HepG2 (cell line): Measurements from ENCODE around the gene WNT5B. TPM values are rescaled to one million over a fixed set of nuclear protein-coding genes. Genes with fewer than 3 reads are reported as not detected.

Experiments used
- ARID2 ChIP-seq: sonication (generic); formaldehyde crosslinking; IDR thresholded peaks from 2 replicates; pipeline ENCODE4 v1.8.1; 2022; ENCODE audit warnings: mild to moderate bottlenecking, missing genetic modification reagents, borderline replicate concordance
- ATRX ChIP-seq: sonication (generic); formaldehyde crosslinking; IDR thresholded peaks from 2 replicates; pipeline ENCODE4 v1.4.0; 2020; ENCODE audit warnings: missing genetic modification reagents, borderline replicate concordance
- CSRNP1 ChIP-seq: sonication (generic); formaldehyde crosslinking; IDR thresholded peaks from 2 replicates; pipeline ENCODE4 v1.8.1; 2023; ENCODE audit warnings: mild to moderate bottlenecking, missing genetic modification reagents
- FOXA3 ChIP-seq: IDR thresholded peaks from 2 replicates; pipeline ENCODE4 v1.6.1; 2016; ENCODE audit warnings: missing genetic modification reagents, missing compliant biosample characterization
- HCFC1 ChIP-seq: fragments of 150-350 bp; IDR thresholded peaks from 2 replicates; pipeline ENCODE4 v1.6.1; 2014; ENCODE audit warnings: low read depth, low read length
- JUND ChIP-seq: sonication (generic); formaldehyde crosslinking; IDR thresholded peaks from 2 replicates; pipeline ENCODE4 v1.8.0; 2022; ENCODE audit warnings: mild to moderate bottlenecking, missing genetic modification reagents
- KDM3A ChIP-seq: IDR thresholded peaks from 2 replicates; pipeline ENCODE4 v1.6.1; 2018; ENCODE audit warnings: low read depth, missing compliant biosample characterization
- KLF9 ChIP-seq: IDR thresholded peaks from 2 replicates; pipeline ENCODE4 v1.6.1; 2016; ENCODE audit warnings: low read depth
- NPAS2 ChIP-seq: sonication (generic); formaldehyde crosslinking; IDR thresholded peaks from 2 replicates; pipeline ENCODE4 v1.8.0; 2022; ENCODE audit warnings: mild to moderate bottlenecking, missing genetic modification reagents, borderline replicate concordance
- NR2F2 ChIP-seq: IDR thresholded peaks from 2 replicates; pipeline ENCODE4 v1.6.1; 2012; ENCODE audit warnings: low read depth, inconsistent platforms, borderline replicate concordance
- POGZ ChIP-seq: sonication (generic); formaldehyde crosslinking; IDR thresholded peaks from 2 replicates; pipeline ENCODE4 v1.4.0; 2020; ENCODE audit warnings: mild to moderate bottlenecking, missing genetic modification reagents
- POLR2G ChIP-seq: fragments of 200-400 bp; formaldehyde crosslinking; IDR thresholded peaks from 2 replicates; pipeline ENCODE4 v1.6.1; 2018; ENCODE audit warnings: mild to moderate bottlenecking, low read depth, low read length, moderate library complexity
- PRDM15 ChIP-seq: sonication (generic); formaldehyde crosslinking; IDR thresholded peaks from 2 replicates; pipeline ENCODE4 v1.4.0; 2020; ENCODE audit warnings: missing genetic modification reagents
- PRPF4 ChIP-seq: fragments of 200-400 bp; formaldehyde crosslinking; IDR thresholded peaks from 2 replicates; pipeline ENCODE4 v1.6.1; 2016; ENCODE audit warnings: low read length, low read depth; ENCODE audit not compliant: poor library complexity, severe bottlenecking
- REPIN1 ChIP-seq: sonication (generic); formaldehyde crosslinking; IDR thresholded peaks from 2 replicates; pipeline ENCODE4 v1.8.0; 2022; ENCODE audit warnings: missing genetic modification reagents, low read depth, mild to moderate bottlenecking, borderline replicate concordance
- RFX1 ChIP-seq: fragments of 450-650 bp; IDR thresholded peaks from 2 replicates; pipeline ENCODE4 v1.6.1; 2017
- TCF12 ChIP-seq, 2 experiments: fragments of 450-650 bp in 1 of 2; sonication (generic) in 1 of 2; formaldehyde crosslinking in 1 of 2; IDR thresholded peaks; 2 replicates each; pipeline versions ENCODE4 v1.6.1 to v1.8.0; 2017 to 2022; ENCODE audit warnings: antibody characterized with exemption in 1 of 2, mild to moderate bottlenecking in 1 of 2, missing genetic modification reagents in 1 of 2, moderate library complexity in 1 of 2
- XBP1 ChIP-seq: sonication (generic); formaldehyde crosslinking; IDR thresholded peaks from 2 replicates; pipeline ENCODE4 v1.5.0; 2020; ENCODE audit warnings: missing genetic modification reagents
- ZC3H13 ChIP-seq: sonication (generic); formaldehyde crosslinking; IDR thresholded peaks from 2 replicates; pipeline ENCODE4 v1.8.1; 2023; ENCODE audit warnings: mild to moderate bottlenecking, missing genetic modification reagents, moderate library complexity
- ZFP36L2 ChIP-seq: sonication (generic); formaldehyde crosslinking; IDR thresholded peaks from 2 replicates; pipeline ENCODE4 v1.4.0; 2020; ENCODE audit warnings: missing genetic modification reagents
- ZNF354B ChIP-seq: sonication (generic); formaldehyde crosslinking; IDR thresholded peaks from 2 replicates; pipeline ENCODE4 v1.8.0; 2022; ENCODE audit warnings: mild to moderate bottlenecking, missing genetic modification reagents
- ZNF879 ChIP-seq: sonication (generic); formaldehyde crosslinking; IDR thresholded peaks from 2 replicates; pipeline ENCODE4 v1.8.1; 2023; ENCODE audit warnings: missing genetic modification reagents
- ZSCAN20 ChIP-seq: sonication (generic); formaldehyde crosslinking; IDR thresholded peaks from 2 replicates; pipeline ENCODE4 v1.4.0; 2020; ENCODE audit warnings: missing genetic modification reagents, mild to moderate bottlenecking, borderline replicate concordance
- polyA plus RNA-seq, 8 experiments: library from polyadenylated mRNA; depleted of rRNA in 3 of 8; stranded (reverse) in 7 of 8; unstranded in 1 of 8; fragments of >200 nt; fragmentation: Illumina TruSeq in 4 of 8; extraction: Trizol in 4 of 8; gene quantifications; 2 replicates each; pipeline versions ENCODE4 v1.2.1 to v1.2.3, GENCODE V29; 2011 to 2016; ENCODE audit warnings: low read depth in 4 of 8, missing spikeins in 1 of 8, mixed read lengths in 1 of 8; ENCODE audit not compliant: insufficient read depth in 1 of 8
- total RNA-seq, 5 experiments: library from RNA; depleted of rRNA; stranded (reverse); fragments of >200 nt; fragmentation: Illumina TruSeq; extraction: Trizol; gene quantifications; 2 replicates each; pipeline ENCODE4 v1.2.3, GENCODE V29; 2016; ENCODE audit warnings: low read depth in 1 of 5
- TF ChIP-seq, protein P1 (sequence below), 2 experiments: fragments of 450-650 bp in 1 of 2; sonication (generic) in 1 of 2; formaldehyde crosslinking; IDR thresholded peaks; 2 replicates each; pipeline versions ENCODE4 v1.5.0 to v1.8.0; 2020 to 2022; ENCODE audit warnings: mild to moderate bottlenecking in 1 of 2, missing genetic modification reagents in 1 of 2
- TF ChIP-seq, protein P2 (sequence below): IDR thresholded peaks from 2 replicates; pipeline ENCODE4 v1.6.1; 2016; ENCODE audit warnings: low read depth

WNT5B gene
- total and polyA plus RNA-seq, 2 of the 13 experiments (the other 11 are each of a cell fraction or from before 2014, with no cell fraction given) = 0.04 TPM; not detected in 1

DNA sequence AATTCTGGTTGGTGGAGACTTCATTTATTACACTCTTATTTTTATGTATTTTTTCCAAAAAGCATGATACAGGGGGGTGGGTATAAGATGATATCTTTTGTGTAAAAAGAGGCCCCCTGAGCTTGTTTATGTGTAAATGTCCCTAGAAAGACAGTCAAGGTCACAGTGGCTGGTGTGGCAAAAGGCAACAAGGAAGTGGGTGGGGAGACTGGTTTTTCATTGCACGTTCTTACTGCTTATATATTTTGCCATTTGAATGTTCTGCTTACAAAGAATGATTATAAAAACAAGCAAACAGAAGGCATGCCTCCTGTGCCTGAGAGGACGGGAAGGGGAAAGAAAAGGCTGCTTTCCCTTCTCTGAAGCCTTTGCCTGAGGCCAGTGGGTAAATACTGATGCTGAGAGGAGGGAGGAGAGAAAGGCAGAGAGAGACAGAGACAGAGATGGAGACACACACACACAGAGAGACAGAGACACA is 37.7 kb downstream of the WNT5B start (continued):
- TF ChIP-seq ZC3H13 (CRISPR knock-in tag) (no peak), ZSCAN20 (CRISPR knock-in tag) (no peak), ARID2 (CRISPR knock-in tag) (no peak), RFX1 (no peak), KLF9 (CRISPR knock-in tag) (no peak), FOXA3 (peak; percentile 83), CSRNP1 (no peak), NR2F2 (peak; percentile 30; the same call in 1 of the 2 replicates), ATRX (CRISPR knock-in tag) (no peak), PRDM15 (no peak), ZNF354B (CRISPR knock-in tag) (no peak), KDM3A (CRISPR knock-in tag) (no peak), HCFC1 (no peak), REPIN1 (CRISPR knock-in tag) (no peak), NPAS2 (CRISPR knock-in tag) (no peak), XBP1 (CRISPR knock-in tag) (no peak), JUND (CRISPR knock-in tag) (no peak), ZFP36L2 (CRISPR knock-in tag) (no peak), ZNF879 (CRISPR knock-in tag) (no peak), POLR2G (no peak), POGZ (CRISPR knock-in tag) (no peak), TCF12 (IDR thresholded peaks at IDR 0.05) (no peak), TCF12 (CRISPR knock-in tag; IDR thresholded peaks at IDR 0.05) (no peak), PRPF4 (no peak)
- TF ChIP-seq, protein P1, sequence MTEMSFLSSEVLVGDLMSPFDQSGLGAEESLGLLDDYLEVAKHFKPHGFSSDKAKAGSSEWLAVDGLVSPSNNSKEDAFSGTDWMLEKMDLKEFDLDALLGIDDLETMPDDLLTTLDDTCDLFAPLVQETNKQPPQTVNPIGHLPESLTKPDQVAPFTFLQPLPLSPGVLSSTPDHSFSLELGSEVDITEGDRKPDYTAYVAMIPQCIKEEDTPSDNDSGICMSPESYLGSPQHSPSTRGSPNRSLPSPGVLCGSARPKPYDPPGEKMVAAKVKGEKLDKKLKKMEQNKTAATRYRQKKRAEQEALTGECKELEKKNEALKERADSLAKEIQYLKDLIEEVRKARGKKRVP (CRISPR knock-in tag; IDR thresholded peaks at IDR 0.05) = no peak
- TF ChIP-seq, protein P2, sequence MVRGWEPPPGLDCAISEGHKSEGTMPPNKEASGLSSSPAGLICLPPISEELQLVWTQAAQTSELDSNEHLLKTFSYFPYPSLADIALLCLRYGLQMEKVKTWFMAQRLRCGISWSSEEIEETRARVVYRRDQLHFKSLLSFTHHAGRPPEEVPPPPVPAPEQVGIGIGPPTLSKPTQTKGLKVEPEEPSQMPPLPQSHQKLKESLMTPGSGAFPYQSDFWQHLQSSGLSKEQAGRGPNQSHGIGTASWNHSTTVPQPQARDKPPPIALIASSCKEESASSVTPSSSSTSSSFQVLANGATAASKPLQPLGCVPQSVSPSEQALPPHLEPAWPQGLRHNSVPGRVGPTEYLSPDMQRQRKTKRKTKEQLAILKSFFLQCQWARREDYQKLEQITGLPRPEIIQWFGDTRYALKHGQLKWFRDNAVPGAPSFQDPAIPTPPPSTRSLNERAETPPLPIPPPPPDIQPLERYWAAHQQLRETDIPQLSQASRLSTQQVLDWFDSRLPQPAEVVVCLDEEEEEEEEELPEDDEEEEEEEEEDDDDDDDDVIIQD (CRISPR knock-in tag) = no peak
